HG02884 (cell line): ENCODE measurements around the gene LILRB3.

Source experiments
- ATAC-seq: cut with Tn5 transposase; IDR thresholded peaks from one replicate; pipeline ENCODE4 v1.9.1; 2021; ENCODE audit warnings: mild to moderate bottlenecking, moderate library complexity; ENCODE audit not compliant: unreplicated experiment

Gene LILRB3

DNA sequence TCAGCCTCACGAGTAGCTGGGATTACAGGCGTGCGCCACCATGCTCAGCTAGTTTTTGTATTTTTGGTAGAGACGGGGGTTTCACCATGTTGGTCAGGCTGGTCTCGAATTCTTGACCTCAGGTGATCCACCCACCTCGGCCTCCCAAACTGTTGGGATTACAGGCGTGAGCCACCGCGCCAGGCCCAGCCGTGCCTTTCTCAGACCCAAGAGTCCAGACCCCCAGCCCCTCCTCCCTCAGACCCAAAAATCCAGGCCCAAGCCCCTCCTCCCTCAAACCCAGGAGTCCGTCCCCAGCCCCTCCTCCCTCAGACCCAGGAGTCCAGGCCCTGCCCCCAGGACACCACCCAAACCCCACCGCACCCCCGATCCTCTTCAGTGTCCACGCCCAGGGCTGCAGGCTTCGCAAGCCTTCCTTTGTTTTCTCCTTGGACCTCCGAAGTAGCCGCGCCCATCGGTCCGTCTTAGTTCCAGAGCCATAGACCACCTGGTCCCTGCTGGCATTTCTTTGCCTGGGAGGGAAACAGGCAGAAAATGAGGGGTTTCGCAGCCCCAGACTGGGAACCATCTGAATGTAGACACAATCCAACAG lies 53.6 kb downstream of the LILRB3 start:
- no peak for ATAC-seq

GRCh38 chr19:54168174-54168917 lies 54.5 kb downstream of the LILRB3 start:
- no peak for ATAC-seq
